Inflammatory macrophage treated with lipopolysaccharide for 4 hours (primary cell): ENCODE results near the gene CLPTM1.
"Not testable (repeated sequence)": the region's sequence is repeated elsewhere in the genome, so short reads cannot be mapped to it uniquely, and the experiment has no call there.

Source experiments
- DNase-seq: peaks from one replicate; pipeline ENCODE4 v3.0.0-alpha.2; 2020

The CLPTM1 gene

DNA sequence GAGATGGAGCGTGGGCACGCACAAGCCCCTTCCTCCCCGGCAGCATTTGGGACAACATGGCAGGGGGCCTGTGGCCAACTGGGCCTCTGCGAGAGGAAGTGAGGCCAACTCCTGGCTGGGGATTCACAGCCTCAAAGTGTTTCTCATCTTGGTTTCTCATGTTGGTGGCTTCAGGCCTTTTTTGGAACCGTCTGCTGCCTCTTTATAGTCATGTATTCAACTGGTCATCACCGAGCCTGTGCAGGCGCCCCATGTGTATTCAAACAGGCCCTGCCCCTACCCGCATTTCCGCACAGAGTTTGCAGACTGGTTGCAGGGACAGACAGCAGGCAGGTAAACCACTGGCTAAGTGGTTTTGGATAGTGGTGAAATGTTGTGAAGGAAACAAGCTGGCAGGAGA is 28.8 kb downstream of the CLPTM1 start:
- DNase-seq, result no peak

GRCh38 chr19:44985445-44985844 is 30.3 kb downstream of the CLPTM1 start:
- DNase-seq, result no peak

DNA sequence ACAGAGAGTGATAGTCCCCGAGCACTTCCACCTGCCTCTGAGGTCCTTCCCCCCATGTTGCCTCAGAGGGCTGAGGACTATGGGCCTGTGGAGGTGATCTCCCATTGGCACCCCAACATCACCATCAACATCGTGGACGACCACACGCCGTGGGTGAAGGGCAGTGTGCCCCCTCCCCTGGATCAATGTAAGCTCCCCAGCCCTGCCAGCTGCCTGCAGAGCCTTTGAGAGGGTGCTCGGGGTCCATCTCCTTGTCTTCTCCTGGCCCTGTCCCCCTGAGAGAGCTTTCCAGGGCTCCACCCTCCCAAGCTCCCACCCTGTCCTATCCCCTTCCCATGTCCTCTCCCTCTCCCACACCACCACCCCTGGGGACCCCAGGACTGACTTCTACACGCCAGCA is 31.2 kb downstream of the CLPTM1 start:
- no peak for DNase-seq

DNA sequence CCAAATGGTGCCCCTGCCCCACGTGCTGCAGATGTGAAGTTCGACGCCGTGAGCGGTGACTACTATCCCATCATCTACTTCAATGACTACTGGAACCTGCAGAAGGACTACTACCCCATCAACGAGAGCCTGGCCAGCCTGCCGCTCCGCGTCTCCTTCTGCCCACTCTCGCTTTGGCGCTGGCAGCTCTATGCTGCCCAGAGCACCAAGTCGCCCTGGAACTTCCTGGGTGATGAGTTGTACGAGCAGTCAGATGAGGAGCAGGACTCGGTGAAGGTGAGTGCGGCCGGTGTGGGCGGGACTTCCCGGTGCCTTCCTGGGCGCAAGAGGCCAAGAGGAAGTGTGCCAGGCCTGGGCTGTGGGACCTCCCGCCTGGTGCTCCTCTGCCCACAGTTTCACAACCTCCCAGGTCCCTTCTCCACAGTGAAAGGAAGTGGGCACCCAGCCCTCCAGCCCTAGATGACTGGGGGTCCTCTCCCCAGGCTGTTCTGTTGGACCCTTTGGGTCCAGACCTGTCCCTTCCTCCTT is 32.0 kb downstream of the CLPTM1 start:
- DNase-seq, result peak; percentile 8

- no peak for DNase-seq
Measured at GRCh38 chr19:44988273-44988672, 33.1 kb downstream of the CLPTM1 start.

DNA sequence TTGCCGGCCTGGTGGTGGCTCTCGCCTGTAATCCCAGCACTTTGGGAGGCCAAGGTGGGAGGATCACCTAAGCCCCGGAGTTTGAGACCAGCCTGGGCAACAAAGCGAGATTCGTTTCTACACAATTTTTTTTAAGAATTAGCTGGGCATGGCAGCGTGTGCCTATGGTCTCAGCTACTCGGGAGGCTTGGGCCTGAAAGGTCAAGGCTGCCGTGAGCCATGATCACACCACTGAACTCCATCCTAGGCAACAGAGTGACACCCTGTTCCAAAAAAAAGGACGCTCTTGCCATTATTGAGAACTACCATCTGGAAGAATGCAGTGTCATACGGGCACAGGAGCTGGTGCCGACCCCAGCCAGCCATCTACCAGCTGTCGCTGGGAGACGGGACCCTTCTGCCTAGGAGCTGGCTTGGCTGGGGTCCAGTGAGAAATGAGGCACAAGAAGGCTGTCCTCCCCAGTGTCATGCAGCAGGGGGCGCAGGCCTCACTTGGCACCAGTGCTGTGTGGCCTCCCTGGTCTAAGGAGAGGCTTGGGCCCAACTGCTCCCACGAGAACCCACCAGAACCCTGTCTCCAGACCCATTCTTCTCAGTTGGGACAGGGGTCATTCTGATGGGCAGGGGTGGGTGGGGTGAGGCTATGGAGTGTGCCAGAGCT is 33.8 kb downstream of the CLPTM1 start:
- peak; percentile 57 for DNase-seq

DNA sequence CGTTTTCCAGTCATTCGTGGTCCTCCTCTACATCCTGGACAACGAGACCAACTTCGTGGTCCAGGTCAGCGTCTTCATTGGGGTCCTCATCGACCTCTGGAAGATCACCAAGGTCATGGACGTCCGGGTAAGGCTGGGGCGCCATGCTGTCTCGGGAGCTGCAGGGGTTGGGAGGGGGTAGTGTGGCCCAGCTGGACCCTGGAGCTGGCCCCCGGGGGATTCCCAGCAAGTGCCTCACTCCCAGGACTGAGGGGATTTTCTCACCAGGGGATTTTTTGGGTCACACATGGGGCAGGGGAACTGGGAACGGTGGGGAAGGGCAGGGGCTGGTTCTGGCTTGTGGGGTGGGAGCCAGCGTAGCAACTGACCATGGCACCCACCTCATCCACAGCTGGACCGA is 35.3 kb downstream of the CLPTM1 start:
- no peak for DNase-seq

DNA sequence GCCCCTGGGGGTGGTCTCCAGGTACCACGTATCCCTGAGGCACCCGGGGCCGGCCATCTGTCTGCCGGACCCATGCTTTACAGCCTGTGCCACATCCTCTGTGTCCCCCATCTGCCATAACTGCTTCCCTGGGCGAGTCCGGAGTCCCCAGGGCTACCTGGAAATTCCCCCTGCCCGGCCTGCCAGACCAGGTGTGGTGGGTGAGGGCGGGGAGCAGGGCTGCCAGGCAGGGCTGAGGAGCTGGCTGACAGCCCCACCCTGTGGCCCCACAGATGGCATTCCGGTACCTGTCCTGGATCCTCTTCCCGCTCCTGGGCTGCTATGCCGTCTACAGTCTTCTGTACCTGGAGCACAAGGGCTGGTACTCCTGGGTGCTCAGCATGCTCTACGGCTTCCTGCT is 35.8 kb downstream of the CLPTM1 start:
- DNase-seq, result no peak

- DNase-seq, result no peak
Measured at GRCh38 chr19:44992336-44993163, 37.4 kb downstream of the CLPTM1 start.

DNA sequence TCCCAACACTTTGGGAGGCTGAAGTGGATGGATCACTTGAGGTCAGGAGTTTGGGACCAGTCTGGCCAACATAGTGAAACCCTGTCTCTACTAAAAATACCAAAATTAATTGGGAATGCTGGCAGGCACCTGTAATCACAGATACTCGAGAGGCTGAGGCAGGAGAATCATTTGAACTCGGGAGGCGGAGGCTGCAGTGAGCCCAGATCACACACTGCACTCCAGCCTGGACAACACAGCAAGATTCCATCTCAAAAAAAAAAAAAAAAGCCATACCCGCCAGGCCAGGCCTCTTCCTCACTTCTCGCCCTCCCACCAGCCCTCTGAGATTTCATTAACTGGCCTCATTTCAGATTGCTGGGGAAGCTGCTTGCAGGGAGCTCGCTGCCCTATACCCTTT is 38.3 kb downstream of the CLPTM1 start:
- DNase-seq, result no peak

GRCh38 chr19:44993926-44994537 is 38.9 kb downstream of the CLPTM1 start:
- no peak for DNase-seq

DNA sequence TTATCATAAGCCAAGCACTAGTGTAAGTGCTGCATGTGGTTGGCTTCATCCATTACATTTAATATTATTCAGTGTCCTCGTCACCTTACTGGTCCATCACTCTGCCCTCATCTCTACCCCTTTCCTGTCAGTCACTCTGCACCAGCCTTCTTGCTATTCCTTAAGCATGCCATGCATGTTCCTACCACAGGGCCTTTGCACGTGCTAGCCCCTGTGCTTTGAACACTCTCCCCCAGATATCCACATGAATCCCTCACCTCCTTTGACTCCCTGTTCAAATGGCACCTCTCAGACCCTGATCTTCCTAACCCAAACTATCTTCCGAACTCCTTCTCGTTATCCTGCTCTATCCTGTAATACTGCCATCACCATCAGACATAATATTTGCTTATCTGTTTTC is 42.8 kb downstream of the CLPTM1 start:
- no peak for DNase-seq

DNA sequence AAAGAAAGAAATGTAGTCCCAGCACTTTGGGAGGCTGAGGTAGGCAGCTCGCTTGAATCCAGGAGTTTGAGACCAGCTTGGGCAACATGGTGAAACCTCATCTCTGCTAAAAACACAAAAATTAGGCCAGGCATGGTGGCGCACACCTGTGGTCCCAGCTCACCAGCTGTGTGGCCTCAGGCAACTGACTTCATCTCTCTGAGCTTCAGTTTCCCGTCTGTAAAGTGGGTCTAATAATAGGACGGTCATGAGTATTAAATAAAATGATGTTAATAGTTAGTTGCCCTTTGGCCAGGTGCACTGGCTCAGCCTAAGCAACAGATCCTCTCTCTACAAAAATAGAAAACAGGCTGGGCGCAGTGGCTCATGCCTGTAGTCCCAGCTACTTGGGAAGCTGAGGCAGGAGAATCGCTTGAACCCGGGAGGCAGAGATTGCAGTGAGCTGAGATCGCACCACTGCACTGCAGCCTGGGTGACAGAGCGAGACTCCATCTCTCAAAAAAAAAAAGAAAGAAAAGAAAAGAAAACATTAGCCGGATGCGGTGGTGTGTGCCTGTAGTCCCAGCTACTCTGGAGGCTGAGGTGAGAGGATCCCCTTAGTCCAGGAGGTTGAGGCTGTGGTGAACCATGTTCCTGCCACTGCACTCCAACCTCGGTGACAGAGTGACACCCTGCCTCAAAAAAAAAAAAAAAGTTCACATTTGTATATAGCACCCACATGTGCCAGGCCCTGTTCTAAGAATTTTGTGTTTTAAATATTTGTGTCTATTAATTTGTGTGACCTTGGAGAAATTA is 44.1 kb downstream of the CLPTM1 start:
- not testable (repeated sequence) for DNase-seq

DNA sequence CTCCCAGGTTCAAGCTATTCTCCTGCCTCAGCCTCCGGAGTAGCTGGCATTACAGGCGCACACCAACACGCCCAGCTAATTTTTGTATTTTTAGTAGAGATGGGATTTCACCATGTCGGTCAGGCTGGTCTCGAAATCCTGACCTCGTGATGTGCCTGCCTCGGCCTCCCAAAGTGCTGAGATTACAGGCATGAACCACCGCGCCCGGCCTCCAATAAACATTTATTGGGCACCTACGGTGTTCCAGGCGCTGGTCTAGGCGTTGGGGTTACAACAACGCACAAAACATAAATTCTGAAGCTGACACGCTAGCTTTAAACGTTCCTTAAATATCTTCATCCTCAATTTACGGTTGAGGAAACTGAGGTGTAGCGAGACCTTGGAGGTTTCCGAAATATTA is 45.5 kb downstream of the CLPTM1 start:
- DNase-seq, result not testable (repeated sequence)

DNA sequence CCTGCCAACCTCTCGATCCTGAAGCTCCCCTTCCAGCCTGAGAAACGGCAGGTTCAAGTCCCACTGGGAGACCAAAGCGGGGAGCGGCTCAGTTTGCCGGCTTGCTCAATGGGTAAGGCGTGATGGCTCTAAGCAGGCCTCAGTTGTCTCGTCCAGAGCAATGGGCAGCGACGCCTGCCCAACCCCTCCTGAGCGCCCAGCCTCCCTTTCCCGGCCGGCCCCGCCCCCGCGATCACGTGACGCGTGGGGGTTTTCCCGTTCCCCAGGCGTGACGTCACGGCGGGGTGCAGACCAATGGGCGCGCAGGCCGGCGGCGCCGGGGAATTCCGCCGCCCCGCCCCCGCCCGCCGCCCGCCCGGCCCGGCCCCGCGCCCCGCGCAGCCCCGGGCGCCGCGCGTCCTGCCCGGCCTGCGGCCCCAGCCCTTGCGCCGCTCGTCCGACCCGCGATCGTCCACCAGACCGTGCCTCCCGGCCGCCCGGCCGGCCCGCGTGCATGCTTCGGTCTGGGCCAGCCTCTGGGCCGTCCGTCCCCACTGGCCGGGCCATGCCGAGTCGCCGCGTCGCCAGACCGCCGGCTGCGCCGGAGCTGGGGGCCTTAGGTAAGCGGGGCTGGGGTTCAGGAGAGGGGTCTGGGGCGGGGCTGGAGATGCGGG is 46.0 kb downstream of the CLPTM1 start, which contains the start of gene RELB:
RELB (plus strand) TSS at position 378 of the 653 bp plus-strand sequence; CDS start at position 494, 116 bp downstream.
- peak; percentile 95 for DNase-seq

DNA sequence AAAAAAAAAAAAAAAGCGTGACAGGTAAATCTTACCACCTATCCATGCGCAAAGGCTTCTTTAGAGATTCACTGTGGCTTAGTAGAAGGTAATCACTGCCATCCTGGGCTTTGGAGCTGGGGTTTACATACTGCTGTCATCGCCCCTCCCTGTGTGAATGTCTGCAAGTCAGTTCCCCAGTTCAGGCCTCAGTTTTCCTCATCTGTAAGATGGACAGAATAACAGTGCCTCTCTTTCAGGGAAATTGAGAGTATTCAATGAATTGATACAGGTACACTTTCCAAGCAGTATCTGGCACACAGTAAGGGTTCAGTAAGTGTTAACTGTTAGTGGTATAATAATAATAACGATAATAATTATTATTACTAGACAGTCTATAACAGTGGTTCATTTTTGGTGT is 48.3 kb downstream of the CLPTM1 start:
- no peak for DNase-seq

GRCh38 chr19:45005787-45006186 is 50.6 kb downstream of the CLPTM1 start:
- DNase-seq, result no peak

GRCh38 chr19:45008552-45008951 is 53.4 kb downstream of the CLPTM1 start:
- DNase-seq, result no peak

DNA sequence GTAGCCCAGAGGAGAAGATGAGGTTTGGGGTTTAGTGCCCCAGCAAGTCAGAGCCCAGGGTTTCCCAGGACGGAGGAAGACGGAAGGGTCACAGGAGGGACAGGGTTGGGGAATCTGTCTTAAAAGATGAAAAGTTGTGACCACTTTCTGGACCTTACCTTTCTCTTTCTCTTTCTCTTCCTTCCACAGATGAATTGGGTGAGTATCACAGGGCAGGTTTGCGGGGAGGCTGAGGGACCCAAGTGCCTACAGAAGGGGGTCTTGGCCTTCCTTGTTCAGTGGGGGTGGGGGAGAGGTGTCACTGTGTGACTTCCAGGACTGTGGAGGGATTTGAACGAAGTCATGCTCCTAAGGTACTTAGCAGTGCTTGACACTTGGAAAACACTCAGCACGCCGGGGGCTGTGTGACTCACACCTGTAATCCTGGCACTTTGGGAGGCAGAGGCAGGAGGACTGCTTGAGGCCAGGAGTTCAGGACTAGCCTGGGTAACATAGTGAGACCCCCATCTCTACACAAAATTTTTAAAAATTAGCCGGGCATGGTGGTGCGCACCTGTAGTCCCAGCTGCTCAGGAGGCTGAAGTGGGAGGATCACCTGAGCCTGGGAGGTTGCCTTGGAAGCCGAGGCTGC is 54.6 kb downstream of the CLPTM1 start:
- DNase-seq, result no peak

- DNase-seq, result no peak
Measured at GRCh38 chr19:45010306-45010705, 55.1 kb downstream of the CLPTM1 start.

- no peak for DNase-seq
Measured at GRCh38 chr19:45011959-45012358, 56.8 kb downstream of the CLPTM1 start.
